ENCODE data around the gene ARHGAP26.
"Not testable (repeated sequence)": the region's sequence is repeated elsewhere in the genome, so short reads cannot be mapped to it uniquely, and the experiment has no call there.

Gene ARHGAP26

DNA sequence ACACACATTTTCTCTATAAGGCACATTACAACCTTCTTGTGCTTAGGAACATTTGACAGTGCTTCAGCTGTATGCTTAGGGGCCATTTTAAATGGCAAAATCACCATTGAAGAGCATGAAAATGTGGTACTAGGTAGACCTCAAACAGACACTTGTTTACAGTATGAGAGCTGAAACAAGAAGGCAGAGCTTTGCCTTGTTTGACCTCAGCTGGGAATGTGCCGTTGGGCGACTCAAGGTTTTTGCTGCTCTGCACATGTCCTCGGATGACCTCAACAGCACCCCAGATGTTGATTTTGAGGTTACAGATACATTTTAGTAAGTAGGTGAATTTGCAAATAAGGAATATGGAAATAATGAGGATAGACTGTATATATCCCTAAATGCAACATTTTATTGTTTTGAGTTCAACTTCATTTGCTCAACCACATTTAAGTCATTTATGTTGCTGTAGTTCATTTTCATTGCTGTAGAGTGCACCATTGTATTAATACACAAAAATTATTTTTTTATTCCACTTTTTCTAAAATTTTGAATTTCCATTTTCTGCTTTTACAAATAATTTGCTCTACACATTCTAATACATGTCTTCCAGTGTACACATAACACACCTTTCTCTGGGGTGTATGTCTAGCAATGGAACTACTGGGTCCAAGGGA, 426.6 kb downstream of the ARHGAP26 start:
- DNase-seq (ENCODE audit: low read depth in 4 of 4, low spot score in 1 of 4): no peak

DNA sequence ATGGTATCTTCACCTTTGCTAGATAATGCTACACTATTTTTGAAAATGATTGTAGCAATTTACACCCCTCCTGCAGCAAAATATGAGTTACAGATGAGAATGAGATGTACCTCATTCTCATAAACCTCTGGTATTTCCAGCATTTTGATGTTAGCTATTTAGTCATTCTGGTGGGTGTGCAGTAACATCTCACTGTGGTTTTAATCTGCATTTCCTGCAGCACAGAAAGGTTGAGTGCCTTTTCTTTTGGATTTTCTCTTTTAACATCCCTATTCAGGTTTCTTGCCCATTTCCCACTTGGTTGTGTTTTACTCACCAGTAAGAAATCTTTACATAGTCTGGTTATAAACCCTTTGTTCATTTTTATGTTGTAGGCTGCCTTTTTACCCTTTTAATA, 427.1 kb downstream of the ARHGAP26 start:
- no peak for DNase-seq (ENCODE audit: low read depth in 4 of 4, low spot score in 1 of 4)

DNA sequence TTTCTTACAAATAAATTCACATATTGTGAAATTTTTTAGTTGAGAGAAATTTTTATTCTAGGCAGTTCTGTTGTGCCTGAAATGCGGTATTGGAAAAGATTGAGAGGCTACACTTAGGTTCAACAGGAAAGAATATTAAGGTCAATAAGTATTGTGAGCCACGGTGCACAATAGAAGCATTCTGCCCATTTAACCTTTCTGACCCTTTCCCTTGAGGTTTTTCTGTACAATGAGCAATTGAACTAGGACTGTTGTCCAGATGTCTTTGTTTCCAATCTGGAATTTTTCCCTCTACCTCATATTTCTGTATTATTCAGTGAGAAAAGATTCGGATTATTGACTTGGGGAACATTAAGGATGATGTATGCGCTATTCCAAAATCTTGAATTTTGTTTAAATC, 428.2 kb downstream of the ARHGAP26 start:
- DNase-seq (ENCODE audit: low read depth in 4 of 4, low spot score in 1 of 4): no peak

DNA sequence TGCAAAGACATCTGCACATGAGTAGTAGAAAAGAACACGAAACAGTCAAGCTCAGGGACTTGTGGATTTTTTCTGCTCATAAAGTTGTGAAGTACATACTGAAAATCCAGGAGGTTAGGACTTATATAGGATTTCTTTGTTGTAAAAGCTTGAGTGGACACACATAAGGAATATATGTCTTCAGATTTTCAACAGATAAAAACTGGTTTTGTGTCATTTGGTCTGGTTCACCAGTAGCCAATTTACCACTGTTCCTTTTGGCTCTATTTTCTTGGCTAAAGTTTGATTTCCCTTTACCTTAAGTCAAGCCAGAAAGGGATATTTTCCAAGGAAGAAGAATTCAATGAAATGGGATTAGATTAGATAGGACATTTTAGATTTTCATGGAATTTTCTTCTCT, 429.0 kb downstream of the ARHGAP26 start:
- DNase-seq (ENCODE audit: low read depth in 4 of 4, low spot score in 1 of 4): no peak

DNA sequence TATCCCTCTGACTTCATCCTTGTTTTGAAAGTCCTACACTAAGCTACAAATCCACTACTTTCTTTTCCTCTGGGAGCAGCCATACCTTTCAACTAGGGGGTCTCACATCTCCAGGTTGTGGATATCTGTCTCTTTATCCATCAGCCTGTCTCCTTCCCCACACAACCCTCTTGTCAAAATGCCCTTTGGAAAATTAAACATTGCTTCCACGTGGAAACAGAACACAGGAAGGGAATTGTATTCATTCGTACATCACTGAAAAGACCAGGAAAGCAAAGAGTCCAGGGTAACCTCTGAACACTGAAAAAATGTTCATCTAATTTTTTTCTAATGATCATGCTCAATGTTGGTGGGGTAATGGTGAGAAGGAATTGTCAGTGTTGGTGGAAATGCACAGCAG, 429.7 kb downstream of the ARHGAP26 start:
- DNase-seq (ENCODE audit: low read depth in 4 of 4, low spot score in 1 of 4): no peak

DNA sequence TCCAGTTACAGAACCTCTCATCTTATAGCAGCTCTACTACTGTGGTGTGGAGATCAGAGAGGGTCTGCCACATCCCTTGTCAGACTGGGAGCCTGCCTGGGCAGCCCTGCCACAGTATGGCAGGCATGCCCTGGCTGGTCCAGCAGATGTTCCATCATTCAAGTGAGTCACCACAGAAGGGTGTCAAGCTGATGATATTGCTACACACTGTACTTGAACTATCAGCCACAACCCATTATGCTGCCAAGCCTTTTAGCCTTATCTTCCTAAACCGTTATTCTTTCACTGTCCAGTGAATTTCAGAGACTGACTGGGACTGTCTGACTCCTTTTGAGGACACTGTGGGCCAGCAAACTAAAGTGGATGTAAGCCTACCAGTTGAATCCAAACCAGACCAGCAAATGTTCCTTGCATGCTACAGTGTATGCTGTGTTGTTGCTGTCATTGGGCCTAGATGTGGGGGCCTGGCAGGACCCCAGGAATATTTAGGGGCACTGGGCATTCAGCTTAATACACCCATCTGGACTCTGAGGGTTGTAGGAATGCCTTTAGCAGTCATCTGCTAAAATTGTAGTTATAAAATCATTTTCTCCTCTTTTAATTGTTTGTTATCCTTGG, 430.7 kb downstream of the ARHGAP26 start:
- DNase-seq (ENCODE audit: low read depth in 4 of 4, low spot score in 1 of 4): no peak

DNA sequence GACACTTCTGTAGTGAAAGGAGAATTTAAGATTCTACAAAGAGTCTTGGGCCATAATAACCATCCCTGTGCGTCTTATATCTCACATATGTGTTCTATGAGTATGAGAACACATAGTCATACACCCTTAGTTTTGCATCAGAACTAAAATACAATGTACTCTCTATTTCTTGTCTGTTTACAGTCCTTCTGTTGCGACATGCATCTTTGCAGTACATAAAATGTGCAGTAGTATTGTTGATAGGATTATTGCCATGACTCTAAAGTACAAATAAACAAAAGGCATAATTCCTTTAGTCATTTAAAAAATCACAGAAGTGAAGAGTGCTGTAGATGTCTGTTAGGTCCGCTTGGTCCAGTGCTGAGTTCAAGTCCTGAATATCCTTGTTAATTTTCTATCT, 431.4 kb downstream of the ARHGAP26 start:
- no peak for DNase-seq (ENCODE audit: low read depth in 4 of 4, low spot score in 1 of 4)

DNA sequence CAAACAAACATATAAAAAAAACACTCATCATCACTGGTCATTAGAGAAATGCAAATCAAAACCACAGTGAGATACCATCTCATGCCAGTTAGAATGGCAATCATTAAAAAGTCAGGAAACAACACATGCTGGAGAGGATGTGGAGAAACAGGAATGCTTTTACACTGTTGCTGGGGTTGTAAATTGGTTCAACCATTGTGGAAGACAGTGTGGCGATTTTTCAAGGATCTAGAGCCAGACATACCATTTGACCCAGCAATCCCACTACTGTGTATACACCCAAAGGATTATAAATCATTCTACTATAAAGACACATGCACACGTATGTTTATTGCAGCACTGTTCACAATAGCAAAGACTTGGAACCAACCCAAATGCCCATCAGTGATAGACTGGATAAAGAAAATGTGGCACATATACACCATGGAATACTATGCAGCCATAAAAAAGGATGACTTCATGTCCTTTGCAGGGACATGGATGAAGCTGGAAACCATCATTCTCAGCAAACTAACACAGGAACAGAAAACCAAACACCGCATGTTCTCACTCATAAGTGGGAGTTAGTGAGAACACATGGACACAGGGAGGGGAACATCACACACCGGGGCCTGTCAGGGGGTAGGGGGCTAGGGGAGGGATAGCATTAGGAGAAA, 433.3 kb downstream of the ARHGAP26 start:
- DNase-seq (ENCODE audit: low read depth in 4 of 4, low spot score in 1 of 4): not testable (repeated sequence)

DNA sequence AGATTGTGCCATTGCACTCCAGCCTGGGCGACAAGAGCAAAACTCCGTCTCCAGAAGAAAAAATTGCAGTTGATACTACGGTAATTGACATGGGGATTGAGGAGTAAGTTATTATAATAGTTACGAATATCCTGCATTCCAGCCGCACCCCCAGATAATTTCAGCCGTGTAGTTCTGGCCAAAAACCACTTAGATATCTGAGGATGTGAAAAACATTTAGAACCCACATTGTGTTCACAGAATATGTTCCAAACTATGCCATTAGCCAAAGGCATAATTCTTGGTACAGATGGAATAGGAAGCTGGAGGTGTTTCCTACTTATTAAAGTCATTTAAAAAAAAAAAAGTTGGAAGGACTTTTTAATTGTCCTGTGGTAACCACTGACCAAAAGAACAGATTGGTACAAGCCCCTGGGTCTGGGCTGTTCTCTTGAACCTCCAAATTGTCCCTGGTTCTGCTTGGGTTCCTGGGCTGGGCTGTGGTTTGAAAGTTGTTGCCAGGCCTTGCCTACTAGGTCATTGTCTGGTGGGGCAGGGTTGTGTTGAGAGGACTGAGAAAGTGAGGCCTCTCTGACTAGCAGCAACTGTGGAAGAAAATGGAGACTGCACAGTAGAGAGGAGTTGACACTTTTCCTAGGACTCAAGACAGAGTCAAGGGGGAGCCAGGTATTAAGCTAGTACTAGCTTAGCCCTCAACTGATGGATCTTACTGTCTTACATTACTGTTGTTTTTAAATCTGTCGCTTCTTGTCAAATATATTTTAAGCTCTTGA, 434.5 kb downstream of the ARHGAP26 start:
- no peak for DNase-seq (ENCODE audit: low read depth in 4 of 4, low spot score in 1 of 4)

DNA sequence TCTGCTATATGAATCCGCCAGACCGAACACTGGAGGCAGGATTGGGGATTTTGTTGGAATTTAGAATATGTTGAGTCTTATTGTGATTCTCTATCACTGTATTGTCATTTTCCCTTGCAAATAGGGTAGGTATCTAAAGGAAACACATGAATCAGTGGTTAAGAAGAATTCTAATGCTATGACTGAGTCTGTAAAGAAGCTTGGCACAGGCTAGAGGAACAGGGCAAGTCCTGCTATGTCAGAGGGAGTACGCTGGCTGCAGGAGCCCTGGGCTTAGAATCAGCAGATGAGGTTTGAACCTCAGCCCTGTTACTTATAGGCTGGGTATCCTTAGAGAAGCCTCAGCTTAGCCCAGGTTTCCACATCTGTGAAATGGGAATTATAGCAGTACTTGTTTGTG, 435.2 kb downstream of the ARHGAP26 start:
- DNase-seq (ENCODE audit: low read depth in 4 of 4, low spot score in 1 of 4): no peak

DNA sequence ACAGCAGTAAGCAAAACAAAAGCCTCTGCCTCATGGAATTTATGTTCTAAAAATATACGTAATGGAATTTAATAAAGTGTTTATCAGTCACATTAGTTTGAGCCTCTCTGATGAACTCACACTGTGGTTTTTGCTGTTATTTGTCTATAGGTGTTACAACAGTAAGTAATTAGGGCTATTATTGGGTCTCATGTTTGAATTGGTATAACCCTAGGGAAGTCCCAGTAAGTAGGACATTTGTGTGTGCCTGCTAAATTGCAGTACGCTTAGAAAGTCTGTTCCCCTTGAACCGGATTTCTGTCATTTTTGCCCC, 435.7 kb downstream of the ARHGAP26 start:
- no peak for DNase-seq (ENCODE audit: low read depth in 4 of 4, low spot score in 1 of 4)

DNA sequence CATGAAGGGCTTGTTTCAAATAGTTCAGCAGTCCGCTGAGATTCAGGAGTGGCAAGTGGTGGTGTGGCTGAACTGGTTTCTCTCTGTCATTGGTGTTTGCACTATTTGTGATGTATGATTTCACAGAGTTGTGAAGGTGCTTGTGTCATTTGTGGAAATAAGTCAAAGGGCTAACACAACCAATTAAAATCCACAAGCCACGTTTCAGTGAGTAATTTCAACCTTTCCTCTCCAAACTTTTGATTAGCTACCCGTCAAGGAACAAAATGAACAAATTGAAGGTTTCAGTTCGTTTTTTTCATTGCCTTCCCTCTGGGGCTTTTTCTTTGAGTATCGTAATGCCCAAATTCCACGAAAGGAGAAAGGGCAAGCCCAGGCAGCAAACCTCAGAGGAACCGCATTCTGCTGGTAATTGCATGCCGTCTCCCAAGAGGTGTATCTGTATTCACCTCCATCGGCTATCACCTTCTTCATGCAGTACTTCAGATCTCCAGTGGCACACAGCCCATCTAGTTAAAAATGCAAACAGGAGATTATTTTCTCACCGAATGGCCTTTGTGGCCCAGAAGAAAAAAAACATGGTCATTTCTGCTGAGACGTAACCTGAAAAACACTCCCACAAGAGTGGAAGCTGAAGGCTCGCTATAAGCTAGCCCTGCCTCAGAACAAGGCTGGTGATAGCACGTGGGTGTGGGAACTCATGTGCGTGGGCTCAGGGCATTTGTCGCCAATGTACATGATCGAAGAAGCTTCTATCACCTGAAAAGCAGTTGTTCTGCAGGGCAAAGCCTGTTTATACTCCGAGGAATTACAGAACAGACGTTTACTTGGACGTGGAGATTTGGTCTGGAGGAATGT, 436.2 kb downstream of the ARHGAP26 start:
- no peak for DNase-seq (ENCODE audit: low read depth in 4 of 4, low spot score in 1 of 4)

DNA sequence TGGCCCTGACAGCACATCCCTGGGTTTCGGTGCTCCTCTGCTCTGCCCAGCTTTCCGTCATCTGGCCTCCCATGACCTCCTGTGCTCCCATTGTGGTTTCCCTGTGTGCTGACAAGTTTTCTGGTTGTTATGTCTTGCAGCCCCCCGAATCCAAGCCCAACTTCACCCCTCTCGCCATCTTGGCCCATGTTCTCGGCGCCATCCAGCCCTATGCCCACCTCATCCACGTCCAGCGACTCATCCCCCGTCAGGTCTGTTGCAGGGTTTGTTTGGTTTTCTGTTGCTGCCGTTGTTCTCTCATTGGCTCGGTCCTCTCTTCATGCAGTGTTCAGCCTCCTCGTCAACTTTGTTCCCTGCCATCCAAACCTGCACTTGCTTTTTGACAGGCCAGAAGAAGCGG, 436.9 kb downstream of the ARHGAP26 start:
- DNase-seq (ENCODE audit: low read depth in 4 of 4, low spot score in 1 of 4): no peak

DNA sequence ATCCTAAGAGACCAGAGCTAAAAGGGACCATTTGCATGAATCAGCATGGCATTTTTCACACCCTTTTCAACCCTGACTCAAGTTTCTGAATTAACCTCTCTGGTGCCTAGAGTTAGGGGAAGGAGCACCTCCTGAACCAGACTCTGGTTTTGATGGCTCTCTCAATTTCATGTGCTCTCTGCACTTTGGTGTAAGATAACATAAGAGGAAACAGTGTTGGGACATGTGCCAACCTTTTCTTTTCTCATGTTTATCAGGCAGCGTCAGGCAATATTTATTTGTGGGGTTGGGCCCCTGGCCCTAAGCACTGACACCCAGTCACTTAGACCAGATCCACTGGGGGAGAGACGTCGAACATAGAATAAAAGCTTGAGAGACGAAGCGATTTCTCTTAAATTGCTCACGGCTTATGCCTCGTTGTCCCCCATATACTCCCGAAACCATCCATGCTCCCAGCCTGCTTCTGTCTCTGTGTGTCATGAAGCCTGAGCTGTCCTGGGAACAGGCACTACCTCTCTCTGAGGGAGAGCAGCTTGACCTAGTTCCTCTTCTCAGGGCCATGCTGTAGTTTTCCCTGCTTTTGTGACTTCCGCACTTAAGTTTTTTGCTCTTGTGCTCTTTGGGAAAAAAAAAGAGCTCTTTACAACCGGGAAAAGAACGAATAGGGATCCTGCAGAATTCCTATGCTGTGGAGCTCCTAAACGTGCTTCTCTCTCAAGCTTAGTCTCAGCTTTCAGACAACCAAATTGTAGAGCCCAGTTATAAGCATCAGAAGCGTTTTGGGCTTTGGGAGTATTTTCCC, 437.6 kb downstream of the ARHGAP26 start:
- no peak for DNase-seq (ENCODE audit: low read depth in 4 of 4, low spot score in 1 of 4)

DNA sequence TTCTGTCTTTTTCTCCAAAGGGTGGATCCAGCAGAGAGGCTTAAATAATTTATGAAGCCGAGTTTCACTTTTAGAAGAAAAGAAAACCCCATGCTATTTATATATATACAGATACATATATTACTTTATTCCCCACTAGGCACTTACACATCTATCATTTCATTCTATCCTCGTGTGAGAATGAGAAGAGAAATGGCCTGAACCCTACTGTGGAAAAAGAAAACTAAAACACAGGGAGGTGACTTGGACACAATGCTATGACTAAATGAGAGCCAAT, 438.1 kb downstream of the ARHGAP26 start:
- no peak for DNase-seq (ENCODE audit: low read depth in 4 of 4, low spot score in 1 of 4)

DNA sequence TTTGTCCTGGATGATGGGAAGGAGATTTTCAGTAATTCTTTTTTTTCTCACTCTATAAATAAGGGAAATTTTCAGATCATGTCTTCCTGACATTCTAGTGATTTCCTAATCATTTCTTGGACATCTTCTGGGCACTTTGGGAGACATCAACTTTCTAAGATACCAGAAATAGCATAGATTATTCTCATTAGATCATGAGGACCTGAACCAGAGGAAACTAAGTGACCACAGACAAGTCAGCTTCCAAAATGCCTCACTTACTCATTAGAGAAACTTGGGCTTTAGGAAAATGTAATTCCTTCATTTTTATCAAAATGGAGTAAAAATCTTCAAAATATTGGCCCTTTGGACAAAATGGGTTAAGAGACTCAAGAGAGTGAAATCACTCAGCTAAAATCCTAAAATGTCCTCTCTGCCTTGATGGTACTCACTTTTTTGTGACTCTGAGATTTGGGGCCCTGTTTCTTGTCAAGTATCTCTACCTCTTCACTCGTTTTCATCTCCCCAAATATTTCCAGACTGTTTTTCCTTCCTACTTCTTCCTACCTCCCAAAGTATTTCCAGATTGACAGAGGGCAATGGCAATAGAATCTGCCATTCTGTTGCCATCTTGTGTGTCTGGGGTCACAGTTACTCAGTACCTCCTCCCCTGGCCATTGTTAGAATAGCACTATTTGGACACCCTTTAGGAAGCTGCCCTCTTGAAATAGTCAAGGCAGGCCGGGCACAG, 438.8 kb downstream of the ARHGAP26 start:
- DNase-seq (ENCODE audit: low read depth in 4 of 4, low spot score in 1 of 4): no peak

DNA sequence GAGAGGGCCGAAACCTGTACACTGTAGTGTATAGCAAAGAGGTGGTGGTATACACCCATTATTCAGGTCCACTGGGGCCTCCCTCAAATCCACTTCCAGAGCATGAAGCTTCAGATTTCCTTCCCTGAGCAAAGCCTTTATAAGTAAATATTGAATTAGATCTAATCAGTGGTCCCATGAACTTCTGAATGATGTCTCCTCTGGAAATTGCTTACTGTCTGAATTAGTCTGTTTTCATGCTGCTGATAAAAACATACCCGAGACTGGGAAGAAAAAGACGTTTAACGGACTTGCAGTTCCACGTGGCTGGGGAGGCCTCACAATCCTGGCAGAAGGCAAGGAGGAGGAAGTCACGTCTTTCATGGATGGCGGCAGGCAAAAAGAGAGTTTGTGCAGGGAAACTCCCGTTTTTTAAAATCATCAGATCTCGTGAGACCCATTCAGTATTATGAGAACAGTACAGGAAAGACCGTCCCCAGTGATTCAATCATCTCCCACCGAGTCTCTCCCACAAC, 439.8 kb downstream of the ARHGAP26 start:
- no peak for DNase-seq (ENCODE audit: low read depth in 4 of 4, low spot score in 1 of 4)

DNA sequence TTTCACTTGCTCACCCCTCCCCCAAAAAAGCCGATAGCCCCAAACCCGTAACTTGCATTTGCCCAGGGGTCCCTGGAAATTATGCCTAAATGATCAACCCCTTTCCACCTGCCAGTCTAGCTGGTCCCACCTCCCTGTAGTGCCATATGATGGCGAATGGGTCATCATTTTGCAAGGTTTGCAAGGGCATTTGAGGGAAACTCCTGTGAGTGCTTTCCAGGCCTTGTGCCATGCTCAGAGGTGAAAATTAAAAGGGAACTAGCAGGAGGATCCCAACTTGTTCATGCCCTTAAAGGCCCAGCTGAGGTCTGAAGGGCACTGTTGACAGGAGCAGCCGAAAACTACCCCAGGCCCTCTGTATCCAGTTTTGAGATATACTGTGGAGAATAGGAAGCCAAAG, 440.4 kb downstream of the ARHGAP26 start:
- no peak for DNase-seq (ENCODE audit: low read depth in 4 of 4, low spot score in 1 of 4)

DNA sequence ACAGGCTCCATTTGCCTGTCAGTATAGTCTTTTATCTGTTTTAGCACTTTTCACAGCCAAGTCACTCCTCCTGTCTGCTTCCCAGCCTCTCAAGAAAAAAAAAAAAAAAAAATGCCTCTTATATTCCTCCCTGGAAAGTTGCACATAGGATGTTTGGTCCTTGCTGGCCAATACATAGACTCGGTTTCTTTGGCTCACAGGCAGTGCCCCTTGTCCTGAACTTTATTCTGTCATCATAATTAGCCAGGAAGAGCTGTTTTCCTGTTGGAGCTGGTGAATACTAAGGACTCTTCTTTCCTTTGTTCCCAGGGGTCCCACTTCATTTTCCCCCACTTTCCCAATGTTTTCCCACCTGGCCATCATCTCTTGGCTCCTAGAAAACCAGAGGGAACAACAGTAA, 442.1 kb downstream of the ARHGAP26 start:
- DNase-seq (ENCODE audit: low read depth in 4 of 4, low spot score in 1 of 4): no peak
